PC-3 (cell line): ENCODE measurements around the gene GNRHR. TPM values are rescaled to one million over a fixed set of nuclear protein-coding genes. Genes with fewer than 3 reads are reported as not detected.
A peak's percentile ranks its signal among the peaks of the same experiment; 100 is the strongest.

Source experiments
- ATAC-seq: fragments of 200-7000 bp; cut with Tn5 transposase; 2 replicates; pipeline ENCODE4 v1.9.1; 2020; ENCODE audit warnings: mild to moderate bottlenecking, moderate library complexity
- BruUV-seq: library from RNA; stranded (reverse); fragments of 400-500 nt; replicated peaks from 2 replicates; lab custom pipeline; 2021; lab: Mats Ljungman, UMichigan
- CTCF ChIA-PET: fragments of 300-600 bp; sonication (Branson Sonifier 250); formaldehyde crosslinking; loops from one replicate; lab custom pipeline; 2022; ENCODE audit warnings: antibody characterized with exemption; lab: Charles Lee
- POLR2A ChIA-PET: fragments of 300-600 bp; sonication (Branson Sonifier 250); formaldehyde crosslinking; loops from one replicate; lab custom pipeline; 2022; ENCODE audit warnings: antibody characterized with exemption; ENCODE audit not compliant: unreplicated experiment; lab: Charles Lee
- DNase-seq: peaks from one replicate; pipeline ENCODE4 v3.0.0-alpha.2; 2015
- H2AFZ ChIP-seq: fragments of 300-600 bp; sonication (generic); 2 replicates; pipeline ENCODE4 v1.6.0; 2016; ENCODE audit warnings: antibody characterized with exemption, low read length
- H3F3A ChIP-seq: fragments of 300-600 bp; sonication (generic); one replicate; pipeline ENCODE4 v1.6.0; 2017; ENCODE audit warnings: antibody characterized with exemption, low read length, control low read depth, mild to moderate bottlenecking; ENCODE audit not compliant: unreplicated experiment
- H3K27ac ChIP-seq: fragments of 300-600 bp; sonication (generic); 2 replicates; pipeline ENCODE4 v1.5.1; 2016; ENCODE audit warnings: mild to moderate bottlenecking, low read length
- H3K27me3 ChIP-seq: fragments of 300-600 bp; sonication (generic); 2 replicates; pipeline ENCODE4 v1.6.1; 2016; ENCODE audit warnings: low read length, mixed read lengths
- H3K36me3 ChIP-seq: fragments of 300-600 bp; sonication (generic); 2 replicates; pipeline ENCODE4 v1.6.1; 2016; ENCODE audit warnings: low read depth, mixed run types, low read length, mixed read lengths
- H3K4me1 ChIP-seq: fragments of 300-600 bp; sonication (generic); 2 replicates; pipeline ENCODE4 v1.5.1; 2016; ENCODE audit warnings: low read length; ENCODE audit not compliant: insufficient read depth
- H3K4me2 ChIP-seq: fragments of 300-600 bp; sonication (generic); 2 replicates; pipeline ENCODE4 v1.6.0; 2016; ENCODE audit warnings: low read length
- H3K4me3 ChIP-seq: fragments of 300-600 bp; sonication (generic); 2 replicates; pipeline ENCODE4 v1.5.1; 2016; ENCODE audit warnings: mild to moderate bottlenecking, low read length, mixed read lengths
- H3K79me2 ChIP-seq: fragments of 300-600 bp; sonication (generic); 2 replicates; pipeline ENCODE4 v1.6.1; 2017; ENCODE audit warnings: low read length, mixed read lengths
- H3K9ac ChIP-seq: fragments of 300-600 bp; sonication (generic); 2 replicates; pipeline ENCODE4 v1.6.0; 2016; ENCODE audit warnings: mild to moderate bottlenecking, low read length
- H3K9me2 ChIP-seq: fragments of 300-600 bp; sonication (generic); replicated peaks from 2 replicates; pipeline ENCODE4 v1.6.1; 2016; ENCODE audit warnings: mixed run types, low read length, mixed read lengths
- H3K9me3 ChIP-seq: fragments of 300-600 bp; sonication (generic); 2 replicates; pipeline ENCODE4 v1.6.1; 2016; ENCODE audit warnings: low read length, mixed read lengths
- H4K20me1 ChIP-seq: fragments of 300-600 bp; sonication (generic); 2 replicates; pipeline ENCODE4 v1.6.1; 2016; ENCODE audit warnings: low read length, mixed read lengths
- EZH2 ChIP-seq: fragments of 300-600 bp; sonication (generic); IDR thresholded peaks from one replicate; pipeline ENCODE4 v1.6.1; 2017; ENCODE audit warnings: antibody characterized with exemption, mild to moderate bottlenecking, low read length; ENCODE audit not compliant: unreplicated experiment
- EZH2phosphoT487 ChIP-seq: fragments of 300-600 bp; sonication (generic); IDR thresholded peaks from 2 replicates; pipeline ENCODE4 v1.6.1; 2018; ENCODE audit warnings: mild to moderate bottlenecking, antibody characterized with exemption, low read length, borderline replicate concordance
- intact Hi-C: fragments of 100-400 bp; cut with micrococcal nuclease; formaldehyde crosslinking; loops from 2 replicates; pipeline ENCODE4 v1.9.0; 2023
- total RNA-seq: library from RNA; depleted of rRNA; stranded (reverse); fragments of >200 nt; gene quantifications from 2 replicates; pipeline ENCODE4 v1.2.3, GENCODE V29; 2014
- TF ChIP-seq, protein P1 (sequence below): fragments of 300-600 bp; sonication (generic); conservative IDR thresholded peaks from 2 replicates; pipeline ENCODE4 v1.5.1; 2017; ENCODE audit warnings: antibody characterized with exemption, low read depth, mild to moderate bottlenecking, low read length

Gene GNRHR
- total RNA-seq, 1 experiment from 2014 or later: not detected

DNA sequence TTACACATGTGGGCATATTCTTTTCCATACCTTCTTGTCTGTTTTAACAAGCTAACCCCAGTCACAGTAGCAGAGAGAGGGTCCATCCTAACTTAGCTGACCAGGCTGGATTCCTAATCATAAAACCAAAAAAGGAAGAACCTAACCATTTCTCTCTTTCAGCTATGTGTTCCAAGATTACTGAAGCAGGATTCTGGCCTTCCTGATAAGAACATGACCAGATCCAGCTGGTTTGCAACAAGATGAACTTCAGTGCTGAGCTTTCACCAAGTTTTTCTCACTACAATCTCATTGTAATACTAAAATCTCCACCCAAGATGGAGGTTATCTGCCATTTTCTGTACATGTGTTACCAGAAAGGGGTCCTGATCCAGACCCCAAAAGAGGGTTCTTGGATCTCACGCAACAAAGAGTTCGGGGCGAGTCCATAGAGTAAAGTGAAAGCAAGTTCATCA lies 32.8 kb downstream of the GNRHR start:
- no peak for ATAC-seq
- H2AFZ ChIP-seq: peak overlapping the region; percentile 23; the same call in 1 of the 2 replicates
- H3K4me1 ChIP-seq: peaks cover 16% of the 10 kb centered on the region
- H3K9me2 ChIP-seq: no peaks in the 10 kb centered on the region
- H3K27me3 ChIP-seq: no peaks in the 10 kb centered on the region
- CTCF ChIA-PET: no interaction called here
- no peaks in the 10 kb centered on the region for H3K79me2 ChIP-seq
- BruUV-seq: no TSS peak
- H3K27ac ChIP-seq: peak overlapping the region; percentile 39
- TF ChIP-seq, protein P1, sequence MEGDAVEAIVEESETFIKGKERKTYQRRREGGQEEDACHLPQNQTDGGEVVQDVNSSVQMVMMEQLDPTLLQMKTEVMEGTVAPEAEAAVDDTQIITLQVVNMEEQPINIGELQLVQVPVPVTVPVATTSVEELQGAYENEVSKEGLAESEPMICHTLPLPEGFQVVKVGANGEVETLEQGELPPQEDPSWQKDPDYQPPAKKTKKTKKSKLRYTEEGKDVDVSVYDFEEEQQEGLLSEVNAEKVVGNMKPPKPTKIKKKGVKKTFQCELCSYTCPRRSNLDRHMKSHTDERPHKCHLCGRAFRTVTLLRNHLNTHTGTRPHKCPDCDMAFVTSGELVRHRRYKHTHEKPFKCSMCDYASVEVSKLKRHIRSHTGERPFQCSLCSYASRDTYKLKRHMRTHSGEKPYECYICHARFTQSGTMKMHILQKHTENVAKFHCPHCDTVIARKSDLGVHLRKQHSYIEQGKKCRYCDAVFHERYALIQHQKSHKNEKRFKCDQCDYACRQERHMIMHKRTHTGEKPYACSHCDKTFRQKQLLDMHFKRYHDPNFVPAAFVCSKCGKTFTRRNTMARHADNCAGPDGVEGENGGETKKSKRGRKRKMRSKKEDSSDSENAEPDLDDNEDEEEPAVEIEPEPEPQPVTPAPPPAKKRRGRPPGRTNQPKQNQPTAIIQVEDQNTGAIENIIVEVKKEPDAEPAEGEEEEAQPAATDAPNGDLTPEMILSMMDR: no peak
- TF ChIP-seq EZH2phosphoT487 (no peak), EZH2 (no peak)
- POLR2A ChIA-PET: interaction anchor here (0.6 kb wide), 1 partner anchor 10 kb away, joined by 12 read pairs; no protein-coding TSS in a partner anchor
- H3K36me3 ChIP-seq: peaks cover 16% of the 10 kb centered on the region; the same call in 1 of the 2 replicates
- intact Hi-C loops: no loop called here
- DNase-seq: no peak
- H3K4me3 ChIP-seq: no peak overlapping the region
- no peaks in the 10 kb centered on the region for H3F3A ChIP-seq
- peak overlapping the region; percentile 11; the same call in 1 of the 2 replicates for H3K4me2 ChIP-seq
- H3K9ac ChIP-seq: no peak overlapping the region
- H3K9me3 ChIP-seq: no peaks in the 10 kb centered on the region
- no peaks in the 10 kb centered on the region for H4K20me1 ChIP-seq

DNA sequence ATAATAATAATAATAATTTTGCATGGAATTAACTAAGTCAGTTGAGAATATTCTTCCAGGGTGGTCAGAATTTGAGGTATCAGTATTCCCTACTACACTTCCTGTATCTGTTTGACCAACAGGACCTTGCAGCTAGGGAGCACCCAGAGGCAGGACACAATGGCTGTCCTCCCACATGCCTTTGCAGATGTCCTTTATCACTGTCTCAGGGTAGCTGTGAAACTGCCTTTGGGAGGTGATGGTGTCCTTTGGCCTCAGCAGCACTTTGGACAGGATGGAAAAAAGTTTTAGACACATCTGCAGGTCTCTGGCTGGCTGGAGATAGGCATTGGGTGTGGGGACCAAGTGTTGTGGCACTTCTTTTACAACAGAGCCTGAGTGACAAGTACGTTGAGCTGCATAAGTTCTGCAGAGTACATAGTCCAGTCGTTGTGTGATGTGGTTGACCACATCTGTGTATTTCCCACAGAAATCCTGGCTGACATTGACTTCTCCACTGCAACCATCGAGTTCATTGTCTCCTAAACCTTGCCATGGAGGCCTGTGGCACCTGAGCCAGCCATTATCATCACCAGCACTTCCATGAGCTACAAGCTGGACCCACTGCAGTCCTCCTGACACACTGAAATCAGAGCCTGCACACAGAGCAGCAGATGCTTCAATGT lies 34.1 kb downstream of the GNRHR start:
- POLR2A ChIA-PET: no interaction called here
- CTCF ChIA-PET: no interaction called here

More for the DNA sequence above, 34.1 kb downstream of the GNRHR start:
- ATAC-seq (no peak), DNase-seq (no peak)
- Histone ChIP-seq H3K36me3 (peaks cover 16% of the 10 kb centered on the region; the same call in 1 of the 2 replicates), H3K4me2 (no peak overlapping the region), H3K9me2 (no peaks in the 10 kb centered on the region), H2AFZ (no peak overlapping the region), H3K27me3 (no peaks in the 10 kb centered on the region), H3K9me3 (no peaks in the 10 kb centered on the region), H3K9ac (no peak overlapping the region), H4K20me1 (no peaks in the 10 kb centered on the region), H3K4me1 (peaks cover 16% of the 10 kb centered on the region), H3K79me2 (no peaks in the 10 kb centered on the region), H3K4me3 (no peak overlapping the region), H3K27ac (no peak overlapping the region), H3F3A (no peaks in the 10 kb centered on the region)
- intact Hi-C loops: no loop called here
- TF ChIP-seq, protein P1: no peak
- no peak for TF ChIP-seq EZH2phosphoT487
- no peak for TF ChIP-seq EZH2
- BruUV-seq: no TSS peak
